Mesenteric fat pad (tissue), 1 donor: ENCODE results near the gene LDLR. TPM values are rescaled to one million over a fixed set of nuclear protein-coding genes. Genes with fewer than 3 reads are reported as not detected.
A peak's percentile ranks its signal among the peaks of the same experiment; 100 is the strongest.
"Not testable (repeated sequence)": the region's sequence is repeated elsewhere in the genome, so short reads cannot be mapped to it uniquely, and the experiment has no call there.

Source experiments
- DNase-seq: peaks from one replicate; pipeline ENCODE4 v3.0.0-alpha.2; 2020; ENCODE audit warnings: low spot score
- total RNA-seq: library from RNA; stranded (reverse); fragmentation: NEBNext Ultra II Directional; extraction: Animal tissue kit (Norgen Biotek cat#: 25700); gene quantifications from one replicate; pipeline ENCODE4 v1.2.1, GENCODE V29; 2021
- donor health status: DM: yes; HTN: yes; CAD: no.

The LDLR gene
- total RNA-seq, 1 donor from 2014 or later: 109 TPM

DNA sequence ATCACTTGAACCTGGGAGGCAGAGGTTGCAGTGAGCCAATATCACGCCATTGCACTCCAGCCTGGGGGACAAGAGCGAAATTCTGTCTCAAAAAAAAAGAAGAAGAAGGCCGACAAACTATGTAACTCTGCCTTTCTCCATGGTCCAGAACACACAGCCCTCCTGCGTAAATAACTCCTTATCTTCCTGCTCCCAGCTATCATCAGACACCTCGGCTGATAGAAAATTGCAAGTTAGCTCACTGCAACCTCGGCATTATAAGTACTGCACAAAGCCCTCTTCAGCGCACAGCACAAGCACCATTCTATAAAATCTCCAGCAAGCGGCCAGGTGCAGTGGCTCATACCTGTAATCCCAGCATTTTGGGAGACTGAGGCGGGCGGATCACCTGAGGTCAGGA is 14.4 kb downstream of the LDLR start:
- not testable (repeated sequence) for DNase-seq

DNA sequence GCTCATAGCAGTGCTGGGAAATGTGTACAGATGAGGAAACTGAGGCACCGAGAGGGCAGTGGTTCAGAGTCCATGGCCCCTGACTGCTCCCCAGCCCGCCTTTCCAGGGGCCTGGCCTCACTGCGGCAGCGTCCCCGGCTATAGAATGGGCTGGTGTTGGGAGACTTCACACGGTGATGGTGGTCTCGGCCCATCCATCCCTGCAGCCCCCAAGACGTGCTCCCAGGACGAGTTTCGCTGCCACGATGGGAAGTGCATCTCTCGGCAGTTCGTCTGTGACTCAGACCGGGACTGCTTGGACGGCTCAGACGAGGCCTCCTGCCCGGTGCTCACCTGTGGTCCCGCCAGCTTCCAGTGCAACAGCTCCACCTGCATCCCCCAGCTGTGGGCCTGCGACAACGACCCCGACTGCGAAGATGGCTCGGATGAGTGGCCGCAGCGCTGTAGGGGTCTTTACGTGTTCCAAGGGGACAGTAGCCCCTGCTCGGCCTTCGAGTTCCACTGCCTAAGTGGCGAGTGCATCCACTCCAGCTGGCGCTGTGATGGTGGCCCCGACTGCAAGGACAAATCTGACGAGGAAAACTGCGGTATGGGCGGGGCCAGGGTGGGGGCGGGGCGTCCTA is 15.9 kb downstream of the LDLR start:
- DNase-seq: no peak

DNA sequence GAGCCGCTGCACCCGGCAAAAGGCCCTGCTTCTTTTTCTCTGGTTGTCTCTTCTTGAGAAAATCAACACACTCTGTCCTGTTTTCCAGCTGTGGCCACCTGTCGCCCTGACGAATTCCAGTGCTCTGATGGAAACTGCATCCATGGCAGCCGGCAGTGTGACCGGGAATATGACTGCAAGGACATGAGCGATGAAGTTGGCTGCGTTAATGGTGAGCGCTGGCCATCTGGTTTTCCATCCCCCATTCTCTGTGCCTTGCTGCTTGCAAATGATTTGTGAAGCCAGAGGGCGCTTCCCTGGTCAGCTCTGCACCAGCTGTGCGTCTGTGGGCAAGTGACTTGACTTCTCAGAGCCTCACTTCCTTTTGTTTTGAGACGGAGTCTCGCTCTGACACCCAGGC is 17.2 kb downstream of the LDLR start:
- DNase-seq: no peak

DNA sequence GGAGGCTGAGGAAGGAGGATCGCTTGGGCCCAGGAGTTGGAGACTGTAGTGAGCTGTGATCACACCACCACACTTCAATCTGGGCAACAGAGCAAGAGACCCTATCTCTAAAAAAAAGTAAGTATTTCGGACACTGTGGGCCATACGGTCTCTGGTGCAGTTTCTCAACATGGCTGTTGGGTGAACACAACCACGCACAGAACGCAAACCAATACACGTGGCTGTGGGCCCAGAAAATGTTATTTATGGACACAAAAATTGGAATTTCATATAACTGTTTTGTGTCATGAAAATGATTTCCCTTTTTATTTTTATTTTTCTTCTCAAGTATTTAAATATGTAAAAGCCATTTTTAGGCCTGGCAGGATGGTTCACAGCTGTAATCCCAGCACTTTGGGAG is 19.5 kb downstream of the LDLR start:
- no peak for DNase-seq

DNA sequence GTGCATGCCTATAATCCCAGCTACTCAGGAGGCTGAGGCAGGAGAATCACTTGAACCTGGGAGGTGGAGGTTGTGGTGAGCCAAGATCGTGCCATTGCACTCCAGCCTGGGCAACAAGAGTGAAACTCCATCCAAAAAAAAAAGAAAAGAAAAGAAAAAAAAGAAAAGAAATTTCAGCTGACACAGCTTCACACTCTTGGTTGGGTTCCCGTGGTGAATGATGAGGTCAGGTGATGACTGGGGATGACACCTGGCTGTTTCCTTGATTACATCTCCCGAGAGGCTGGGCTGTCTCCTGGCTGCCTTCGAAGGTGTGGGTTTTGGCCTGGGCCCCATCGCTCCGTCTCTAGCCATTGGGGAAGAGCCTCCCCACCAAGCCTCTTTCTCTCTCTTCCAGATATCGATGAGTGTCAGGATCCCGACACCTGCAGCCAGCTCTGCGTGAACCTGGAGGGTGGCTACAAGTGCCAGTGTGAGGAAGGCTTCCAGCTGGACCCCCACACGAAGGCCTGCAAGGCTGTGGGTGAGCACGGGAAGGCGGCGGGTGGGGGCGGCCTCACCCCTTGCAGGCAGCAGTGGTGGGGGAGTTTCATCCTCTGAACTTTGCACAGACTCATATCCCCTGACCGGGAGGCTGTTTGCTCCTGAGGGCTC is 22.0 kb downstream of the LDLR start:
- DNase-seq: no peak

DNA sequence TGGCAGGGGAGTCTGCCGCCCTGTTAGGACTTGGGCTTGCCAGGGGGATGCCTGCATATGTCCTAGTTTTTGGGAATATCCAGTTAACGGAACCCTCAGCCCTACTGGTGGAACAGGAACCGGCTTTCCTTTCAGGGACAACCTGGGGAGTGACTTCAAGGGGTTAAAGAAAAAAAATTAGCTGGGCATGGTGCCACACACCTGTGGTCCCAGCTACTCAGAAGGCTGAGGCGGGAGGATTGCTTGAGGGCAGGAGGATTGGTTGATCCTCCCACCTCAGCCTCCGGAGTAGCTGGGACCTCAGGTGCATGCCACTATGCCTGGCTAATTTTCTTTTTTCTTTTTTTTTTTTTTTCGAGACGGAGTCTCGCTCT is 22.5 kb downstream of the LDLR start:
- no peak for DNase-seq

DNA sequence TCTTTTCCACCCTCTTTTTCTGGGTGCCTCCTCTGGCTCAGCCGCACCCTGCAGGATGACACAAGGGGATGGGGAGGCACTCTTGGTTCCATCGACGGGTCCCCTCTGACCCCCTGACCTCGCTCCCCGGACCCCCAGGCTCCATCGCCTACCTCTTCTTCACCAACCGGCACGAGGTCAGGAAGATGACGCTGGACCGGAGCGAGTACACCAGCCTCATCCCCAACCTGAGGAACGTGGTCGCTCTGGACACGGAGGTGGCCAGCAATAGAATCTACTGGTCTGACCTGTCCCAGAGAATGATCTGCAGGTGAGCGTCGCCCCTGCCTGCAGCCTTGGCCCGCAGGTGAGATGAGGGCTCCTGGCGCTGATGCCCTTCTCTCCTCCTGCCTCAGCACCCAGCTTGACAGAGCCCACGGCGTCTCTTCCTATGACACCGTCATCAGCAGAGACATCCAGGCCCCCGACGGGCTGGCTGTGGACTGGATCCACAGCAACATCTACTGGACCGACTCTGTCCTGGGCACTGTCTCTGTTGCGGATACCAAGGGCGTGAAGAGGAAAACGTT is 24.0 kb downstream of the LDLR start:
- no peak for DNase-seq

DNA sequence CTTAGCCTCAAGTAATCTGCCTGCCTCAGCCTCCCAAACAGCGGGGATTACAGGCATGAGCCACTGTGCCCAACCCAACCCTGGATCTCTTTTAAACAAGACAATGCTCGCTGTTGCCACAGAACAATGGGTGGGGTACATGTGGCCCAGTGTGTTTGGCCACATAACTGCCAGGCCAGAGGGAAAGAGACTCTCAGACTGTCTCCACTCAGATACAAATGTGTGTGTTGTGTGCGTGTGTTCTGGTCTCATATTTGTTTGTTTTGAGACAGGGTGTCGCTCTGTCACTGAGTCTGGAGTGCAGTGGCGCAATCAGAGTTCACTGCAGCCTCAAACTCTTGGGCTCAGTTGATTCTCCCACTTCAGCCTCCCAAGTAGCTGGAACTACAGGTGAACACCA is 25.8 kb downstream of the LDLR start:
- no peak for DNase-seq

DNA sequence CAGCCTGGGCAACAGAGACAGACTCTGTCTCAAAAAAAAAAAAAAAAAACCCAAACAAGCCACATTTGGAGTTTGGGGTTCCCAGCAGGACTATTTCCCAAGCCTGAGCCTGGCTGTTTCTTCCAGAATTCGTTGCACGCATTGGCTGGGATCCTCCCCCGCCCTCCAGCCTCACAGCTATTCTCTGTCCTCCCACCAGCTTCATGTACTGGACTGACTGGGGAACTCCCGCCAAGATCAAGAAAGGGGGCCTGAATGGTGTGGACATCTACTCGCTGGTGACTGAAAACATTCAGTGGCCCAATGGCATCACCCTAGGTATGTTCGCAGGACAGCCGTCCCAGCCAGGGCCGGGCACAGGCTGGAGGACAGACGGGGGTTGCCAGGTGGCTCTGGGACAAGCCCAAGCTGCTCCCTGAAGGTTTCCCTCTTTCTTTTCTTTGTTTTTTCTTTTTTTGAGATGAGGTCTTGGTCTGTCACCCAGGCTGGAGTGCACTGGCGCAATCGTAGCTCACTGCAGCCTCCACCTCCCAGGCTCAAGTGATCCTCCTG is 26.7 kb downstream of the LDLR start:
- no peak for DNase-seq

DNA sequence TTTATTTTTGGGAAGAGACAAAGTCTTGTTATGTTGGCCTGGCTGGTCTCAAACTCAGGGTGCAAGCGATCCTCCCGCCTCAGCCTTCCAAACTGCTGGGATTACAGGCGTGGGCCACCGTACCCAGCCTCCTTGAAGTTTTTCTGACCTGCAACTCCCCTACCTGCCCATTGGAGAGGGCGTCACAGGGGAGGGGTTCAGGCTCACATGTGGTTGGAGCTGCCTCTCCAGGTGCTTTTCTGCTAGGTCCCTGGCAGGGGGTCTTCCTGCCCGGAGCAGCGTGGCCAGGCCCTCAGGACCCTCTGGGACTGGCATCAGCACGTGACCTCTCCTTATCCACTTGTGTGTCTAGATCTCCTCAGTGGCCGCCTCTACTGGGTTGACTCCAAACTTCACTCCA is 27.2 kb downstream of the LDLR start:
- no peak for DNase-seq

DNA sequence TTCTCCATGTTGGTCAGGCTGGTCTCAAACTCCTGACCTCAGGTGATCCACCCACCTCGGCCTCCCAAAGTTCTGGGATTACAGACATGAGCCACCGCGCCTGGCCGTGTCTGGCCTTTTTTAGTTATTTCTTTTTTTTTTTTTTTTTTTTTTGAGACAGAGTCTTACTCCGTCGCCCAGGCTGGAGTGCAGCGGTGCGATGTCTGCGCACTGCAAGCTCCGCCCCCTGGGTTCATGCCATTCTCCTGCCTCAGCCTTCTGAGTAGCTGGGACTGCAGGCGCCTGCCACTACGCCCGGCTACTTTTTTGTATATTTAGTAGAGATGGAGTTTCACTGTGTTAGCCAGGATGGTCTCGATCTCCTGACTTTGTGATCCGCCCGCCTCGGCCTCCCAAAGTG is 32.7 kb downstream of the LDLR start:
- DNase-seq: not testable (repeated sequence)

DNA sequence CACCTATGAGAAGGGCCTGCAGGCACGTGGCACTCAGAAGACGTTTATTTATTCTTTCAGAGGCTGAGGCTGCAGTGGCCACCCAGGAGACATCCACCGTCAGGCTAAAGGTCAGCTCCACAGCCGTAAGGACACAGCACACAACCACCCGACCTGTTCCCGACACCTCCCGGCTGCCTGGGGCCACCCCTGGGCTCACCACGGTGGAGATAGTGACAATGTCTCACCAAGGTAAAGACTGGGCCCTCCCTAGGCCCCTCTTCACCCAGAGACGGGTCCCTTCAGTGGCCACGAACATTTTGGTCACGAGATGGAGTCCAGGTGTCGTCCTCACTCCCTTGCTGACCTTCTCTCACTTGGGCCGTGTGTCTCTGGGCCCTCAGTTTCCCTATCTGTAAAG is 33.9 kb downstream of the LDLR start:
- no peak for DNase-seq

DNA sequence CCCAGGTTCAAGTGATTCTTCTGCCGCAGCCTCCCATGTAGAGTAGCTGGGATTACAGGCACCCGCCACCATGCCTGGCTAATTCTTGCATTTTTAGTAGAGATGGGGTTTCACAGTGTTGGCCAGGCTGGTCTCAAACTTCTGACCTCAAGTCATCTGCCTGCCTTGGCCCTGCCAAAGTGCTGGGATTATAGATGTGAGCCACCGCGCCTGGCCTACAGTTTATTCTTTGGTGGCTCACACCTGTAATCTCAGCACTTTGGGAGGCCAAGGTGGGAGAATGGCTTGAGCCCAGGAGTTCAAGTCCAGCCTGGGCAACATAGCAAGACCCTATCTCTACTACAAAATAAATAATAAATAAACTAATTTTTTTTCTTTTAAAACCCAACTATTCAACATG is 34.9 kb downstream of the LDLR start:
- DNase-seq: not testable (repeated sequence)

DNA sequence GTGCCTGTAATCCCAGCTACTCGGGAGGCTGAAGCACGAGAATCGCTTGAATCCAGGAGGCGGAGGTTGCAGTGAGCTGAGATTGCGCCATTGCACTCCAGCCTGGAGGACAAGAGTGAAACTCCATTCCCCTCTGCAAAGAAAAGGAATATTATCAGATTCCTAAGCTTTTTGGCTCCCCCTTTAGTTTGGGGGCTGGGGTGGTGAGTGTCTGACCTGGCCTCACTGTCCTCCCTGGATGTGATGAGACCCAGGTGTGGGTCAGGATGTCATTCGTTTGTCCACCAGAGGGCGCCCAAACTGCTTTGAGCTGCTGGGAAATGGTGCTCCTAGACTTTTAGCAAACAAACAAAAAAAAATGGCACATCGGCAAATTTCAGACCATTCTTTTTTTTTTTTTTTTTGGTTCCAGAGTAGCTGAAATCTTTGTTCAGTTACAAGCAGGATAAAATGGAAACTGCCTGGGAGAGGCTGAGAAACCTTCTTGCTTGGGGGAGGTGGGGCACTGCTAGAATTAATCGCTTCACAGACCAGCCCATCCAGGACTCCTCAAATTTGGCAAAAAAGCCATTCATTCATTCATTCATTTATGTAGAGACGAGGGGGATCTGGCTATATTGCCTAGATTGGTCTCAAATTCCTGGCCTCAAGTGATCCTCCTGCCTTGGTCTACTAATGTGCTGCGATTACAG is 36.9 kb downstream of the LDLR start:
- peak; percentile 92 for DNase-seq

DNA sequence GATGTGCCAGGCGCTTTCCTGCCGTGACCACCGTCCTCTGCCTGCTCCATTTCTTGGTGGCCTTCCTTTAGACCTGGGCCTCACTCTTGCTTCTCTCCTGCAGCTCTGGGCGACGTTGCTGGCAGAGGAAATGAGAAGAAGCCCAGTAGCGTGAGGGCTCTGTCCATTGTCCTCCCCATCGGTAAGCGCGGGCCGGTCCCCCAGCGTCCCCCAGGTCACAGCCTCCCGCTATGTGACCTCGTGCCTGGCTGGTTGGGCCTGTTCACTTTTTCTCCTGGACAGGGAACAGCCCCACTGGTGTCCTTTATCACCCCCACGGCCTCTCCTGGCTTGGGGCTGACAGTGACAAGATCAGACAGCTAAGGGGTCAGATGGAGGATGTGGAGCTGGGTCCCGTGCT is 38.6 kb downstream of the LDLR start:
- DNase-seq: no peak

DNA sequence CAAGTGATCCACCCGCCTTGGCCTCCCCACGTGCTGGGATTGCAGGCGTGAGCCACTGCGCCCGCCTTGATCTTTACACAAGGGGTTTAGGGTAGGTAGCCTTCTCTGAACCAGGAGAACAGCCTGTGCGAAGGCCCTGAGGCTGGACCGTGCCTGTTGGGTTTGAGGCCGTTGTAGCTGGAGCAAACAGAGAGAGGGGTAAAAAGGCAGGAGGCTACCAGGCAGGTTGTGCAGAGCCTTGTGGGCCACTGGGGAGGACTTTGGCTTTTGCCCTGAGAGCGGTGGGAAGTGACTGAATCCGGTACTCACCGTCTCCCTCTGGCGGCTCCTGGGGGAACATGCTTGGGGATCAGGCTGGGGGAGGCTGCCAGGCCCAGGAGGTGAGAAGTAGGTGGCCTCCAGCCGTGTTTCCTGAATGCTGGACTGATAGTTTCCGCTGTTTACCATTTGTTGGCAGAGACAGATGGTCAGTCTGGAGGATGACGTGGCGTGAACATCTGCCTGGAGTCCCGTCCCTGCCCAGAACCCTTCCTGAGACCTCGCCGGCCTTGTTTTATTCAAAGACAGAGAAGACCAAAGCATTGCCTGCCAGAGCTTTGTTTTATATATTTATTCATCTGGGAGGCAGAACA is 41.7 kb downstream of the LDLR start:
- no peak for DNase-seq

DNA sequence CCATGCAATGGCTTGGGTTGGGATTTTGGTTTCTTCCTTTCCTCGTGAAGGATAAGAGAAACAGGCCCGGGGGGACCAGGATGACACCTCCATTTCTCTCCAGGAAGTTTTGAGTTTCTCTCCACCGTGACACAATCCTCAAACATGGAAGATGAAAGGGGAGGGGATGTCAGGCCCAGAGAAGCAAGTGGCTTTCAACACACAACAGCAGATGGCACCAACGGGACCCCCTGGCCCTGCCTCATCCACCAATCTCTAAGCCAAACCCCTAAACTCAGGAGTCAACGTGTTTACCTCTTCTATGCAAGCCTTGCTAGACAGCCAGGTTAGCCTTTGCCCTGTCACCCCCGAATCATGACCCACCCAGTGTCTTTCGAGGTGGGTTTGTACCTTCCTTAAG is 42.2 kb downstream of the LDLR start:
- DNase-seq: no peak

DNA sequence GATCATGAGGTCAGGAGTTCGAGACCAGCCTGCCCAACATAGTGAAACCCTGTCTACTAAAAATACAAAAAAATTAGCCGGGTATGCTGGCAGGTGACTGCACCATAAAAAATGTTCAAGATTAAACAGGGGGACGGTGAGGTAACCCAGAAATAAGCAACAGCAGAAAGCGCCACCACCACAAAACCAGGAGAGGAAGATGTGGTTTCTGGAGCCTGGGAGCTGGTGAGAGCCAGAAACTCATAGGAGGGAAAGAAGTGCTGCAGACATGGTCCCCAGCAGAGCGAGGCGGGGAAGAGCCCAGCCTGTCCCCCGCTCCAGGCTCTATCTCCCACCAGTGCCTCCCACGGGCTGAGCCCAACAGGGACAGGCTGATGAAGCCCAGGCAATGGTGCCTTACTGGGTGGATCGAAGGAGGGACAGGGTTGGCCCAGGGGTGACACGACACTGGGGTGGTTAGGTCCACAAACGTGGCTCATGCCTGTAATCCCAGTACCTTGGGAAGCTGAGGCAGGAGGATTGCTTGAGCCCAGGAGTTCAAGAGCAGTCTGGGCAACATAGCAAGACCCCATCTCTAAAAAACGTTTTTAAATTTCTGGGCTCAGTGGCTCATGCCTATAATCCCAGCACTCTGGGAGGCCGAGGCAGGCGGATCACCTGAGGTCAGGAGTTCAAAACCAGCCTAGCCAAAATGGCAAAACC is 47.3 kb downstream of the LDLR start:
- no peak for DNase-seq

DNA sequence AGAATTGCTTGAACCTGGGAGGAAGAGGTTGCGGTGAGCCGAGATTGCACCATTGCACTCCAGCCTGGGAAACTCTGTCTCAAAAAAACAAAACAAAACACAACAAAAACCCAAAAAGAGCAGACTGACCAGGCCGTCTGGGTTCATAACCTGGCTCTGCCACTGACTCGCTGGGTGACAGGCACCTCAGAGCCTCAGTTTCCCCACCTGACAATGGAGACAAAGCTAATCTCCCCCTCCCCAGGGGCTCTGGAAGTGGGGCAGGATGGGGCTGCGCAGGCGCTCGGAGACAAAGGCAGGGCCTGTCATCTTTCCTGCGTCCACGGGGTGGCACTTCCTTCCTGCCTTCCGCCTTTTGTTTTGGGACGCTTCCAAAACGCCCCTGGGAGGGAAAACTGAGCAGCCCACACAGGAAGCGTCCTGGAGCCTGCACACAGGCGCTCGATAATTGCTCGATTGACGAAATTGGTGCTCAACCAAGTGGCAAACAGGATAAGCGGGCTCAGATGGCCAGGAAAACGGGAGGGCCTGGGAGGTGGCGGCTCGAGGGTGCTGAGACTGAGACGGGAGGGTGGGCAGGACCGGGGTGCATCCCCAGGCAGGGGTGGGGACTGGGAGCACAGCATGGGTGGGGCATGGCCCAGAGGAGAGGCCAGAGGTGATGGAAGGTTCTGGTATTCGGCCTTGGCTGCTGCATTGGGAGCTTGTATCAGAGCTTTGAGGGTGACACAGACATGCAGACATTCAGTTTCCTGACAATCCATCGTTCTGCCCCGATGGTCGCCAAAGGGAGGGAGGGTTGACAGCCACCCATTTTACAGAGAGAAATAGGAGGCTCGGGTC is 48.5 kb downstream of the LDLR start:
- peak; percentile 92 for DNase-seq
